ENCODE data around the gene PCDHGA1. TPM values are rescaled to one million over a fixed set of nuclear protein-coding genes. Genes with fewer than 3 reads are reported as not detected.

PCDHGA1 gene
- total RNA-seq, 1 experiment from 2014 or later, result 0.63 TPM

GRCh38 chr5:141388661-141389060 lies 58.3 kb downstream of the PCDHGA1 start:
- 0 out of 2 replicates have a peak, but pooled peaks cover 2% of the 10 kb centered on the region for H3K4me1 ChIP-seq (ENCODE audit: insufficient read depth, low read length)
- no CpG with 5 or more reads among the region's 10 CpGs for WGBS (ENCODE audit: extremely low coverage, insufficient read length, low lambda C conversion rate)
- no peak for TF ChIP-seq CTCF (conservative IDR thresholded peaks at IDR 0.05)
- no peaks in the 10 kb centered on the region for H3K23me2 ChIP-seq (ENCODE audit: insufficient read length, low read depth, low read length, poor library complexity, severe bottlenecking)
- H3K4me2 ChIP-seq (ENCODE audit: insufficient read depth, insufficient read length, low read length), result no peak overlapping the region
- no peaks in the 10 kb centered on the region for H3K27me3 ChIP-seq (ENCODE audit: insufficient read depth, low read length)
- no peak overlapping the region for H3K18ac ChIP-seq (ENCODE audit: insufficient read length, low read depth, low read length)
- H2BK15ac ChIP-seq (ENCODE audit: low read depth, low read length), result no peak overlapping the region
- no peak overlapping the region for H2BK20ac ChIP-seq (ENCODE audit: low read depth, low read length, poor library complexity, severe bottlenecking)
- Mint-ChIP-seq H3K4me3 (no peak overlapping the region), H3K36me3 (ENCODE audit: insufficient read depth in 1 of 3, low read depth in 3 of 3) (peaks cover 23 to 62% (median 43%) of the 10 kb centered on the region in 3 experiments), H3K27ac (no peak overlapping the region), H3K27me3 (ENCODE audit: low read depth) (peaks cover 13% of the 10 kb centered on the region), H3K4me1 (no peaks in the 10 kb centered on the region), H3K9me3 (peaks cover 69 to 74% of the 10 kb centered on the region in 2 experiments)
- no peak overlapping the region for H4K8ac ChIP-seq (replicated peaks; ENCODE audit: insufficient read length, low read depth, low read length)
- H3K79me2 ChIP-seq (ENCODE audit: insufficient read depth, low read length), result no peaks in the 10 kb centered on the region
- H4K91ac ChIP-seq (ENCODE audit: insufficient read length, low read depth, low read length), result no peak overlapping the region
- no peak overlapping the region for H2BK120ac ChIP-seq (ENCODE audit: low read depth, low read length, poor library complexity, severe bottlenecking)
- H3K9ac ChIP-seq (ENCODE audit: extremely low read depth, insufficient read length, low read length), result no peak overlapping the region
- H2BK5ac ChIP-seq (ENCODE audit: insufficient read length, low read length), result no peak overlapping the region
- no peak overlapping the region for H3K23ac ChIP-seq (ENCODE audit: insufficient read length, low read depth, low read length)
- H3T11ph ChIP-seq (ENCODE audit: low read length), result no peak overlapping the region
- no peak overlapping the region for H2BK12ac ChIP-seq (ENCODE audit: insufficient read length, low read depth, low read length)
- no peaks in the 10 kb centered on the region for H3K79me1 ChIP-seq (ENCODE audit: insufficient read depth, low read depth, low read length, poor library complexity, severe bottlenecking)
- peaks cover 41% of the 10 kb centered on the region for H3K9me3 ChIP-seq (ENCODE audit: control insufficient read depth, low read depth, low read length)
- no peak overlapping the region for H3K4ac ChIP-seq (ENCODE audit: low read depth, low read length)
- no peak for DNase-seq
- H4K5ac ChIP-seq (ENCODE audit: insufficient read length, low read depth, low read length), result no peak overlapping the region
- H2AK5ac ChIP-seq (ENCODE audit: insufficient read length, low read length), result no peak overlapping the region
- no peak overlapping the region for H3K27ac ChIP-seq (ENCODE audit: insufficient read length, low read depth, low read length)
- no peak overlapping the region for H3K56ac ChIP-seq (ENCODE audit: insufficient read length, low read depth, low read length)
- H3K14ac ChIP-seq (ENCODE audit: insufficient read depth, low read length), result no peak overlapping the region
- no peak overlapping the region for H2AFZ ChIP-seq (ENCODE audit: low read length)
- no peaks in the 10 kb centered on the region for H4K20me1 ChIP-seq (ENCODE audit: control insufficient read depth, insufficient read depth, insufficient read length)
